ENCODE measurements around the gene OAT.

DNA sequence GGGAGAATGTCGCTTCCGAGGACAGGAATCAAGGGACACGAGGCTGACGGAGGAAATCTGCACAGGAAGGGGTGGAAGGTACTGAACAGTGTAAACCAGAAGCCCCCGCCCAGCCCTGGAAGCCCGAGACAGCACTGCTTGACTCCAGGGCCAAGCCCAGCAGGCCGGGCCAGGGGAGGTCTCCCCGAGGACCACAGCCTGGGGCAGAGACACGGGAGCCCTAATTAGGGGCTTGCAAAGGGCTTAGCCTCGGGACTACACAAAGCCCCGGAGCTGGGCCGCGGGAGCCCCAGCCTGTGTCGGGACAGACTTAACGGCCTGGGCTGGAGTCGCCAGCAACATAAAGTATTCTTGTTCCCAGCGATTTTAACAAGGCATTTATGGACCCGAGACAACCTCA, 50.8 kb downstream of the OAT start:
- TF ChIP-seq HCFC1 (IDR thresholded peaks at IDR 0.05; ENCODE audit: low read length), result no peak
- TF ChIP-seq POLR2AphosphoS5 (IDR thresholded peaks at IDR 0.05; ENCODE audit: low read length), result no peak
- TF ChIP-seq, protein P1, sequence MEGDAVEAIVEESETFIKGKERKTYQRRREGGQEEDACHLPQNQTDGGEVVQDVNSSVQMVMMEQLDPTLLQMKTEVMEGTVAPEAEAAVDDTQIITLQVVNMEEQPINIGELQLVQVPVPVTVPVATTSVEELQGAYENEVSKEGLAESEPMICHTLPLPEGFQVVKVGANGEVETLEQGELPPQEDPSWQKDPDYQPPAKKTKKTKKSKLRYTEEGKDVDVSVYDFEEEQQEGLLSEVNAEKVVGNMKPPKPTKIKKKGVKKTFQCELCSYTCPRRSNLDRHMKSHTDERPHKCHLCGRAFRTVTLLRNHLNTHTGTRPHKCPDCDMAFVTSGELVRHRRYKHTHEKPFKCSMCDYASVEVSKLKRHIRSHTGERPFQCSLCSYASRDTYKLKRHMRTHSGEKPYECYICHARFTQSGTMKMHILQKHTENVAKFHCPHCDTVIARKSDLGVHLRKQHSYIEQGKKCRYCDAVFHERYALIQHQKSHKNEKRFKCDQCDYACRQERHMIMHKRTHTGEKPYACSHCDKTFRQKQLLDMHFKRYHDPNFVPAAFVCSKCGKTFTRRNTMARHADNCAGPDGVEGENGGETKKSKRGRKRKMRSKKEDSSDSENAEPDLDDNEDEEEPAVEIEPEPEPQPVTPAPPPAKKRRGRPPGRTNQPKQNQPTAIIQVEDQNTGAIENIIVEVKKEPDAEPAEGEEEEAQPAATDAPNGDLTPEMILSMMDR (IDR thresholded peaks at IDR 0.05 in 2 of 3, conservative IDR thresholded peaks at IDR 0.05 in 1 of 3; ENCODE audit: control insufficient read depth in 2 of 3, extremely low read depth in 1 of 3, insufficient read depth in 1 of 3, low read depth in 3 of 3, low read length in 3 of 3), result no peak
- TF ChIP-seq EED (IDR thresholded peaks at IDR 0.05; ENCODE audit: low read depth), result no peak
- TF ChIP-seq, protein P2, sequence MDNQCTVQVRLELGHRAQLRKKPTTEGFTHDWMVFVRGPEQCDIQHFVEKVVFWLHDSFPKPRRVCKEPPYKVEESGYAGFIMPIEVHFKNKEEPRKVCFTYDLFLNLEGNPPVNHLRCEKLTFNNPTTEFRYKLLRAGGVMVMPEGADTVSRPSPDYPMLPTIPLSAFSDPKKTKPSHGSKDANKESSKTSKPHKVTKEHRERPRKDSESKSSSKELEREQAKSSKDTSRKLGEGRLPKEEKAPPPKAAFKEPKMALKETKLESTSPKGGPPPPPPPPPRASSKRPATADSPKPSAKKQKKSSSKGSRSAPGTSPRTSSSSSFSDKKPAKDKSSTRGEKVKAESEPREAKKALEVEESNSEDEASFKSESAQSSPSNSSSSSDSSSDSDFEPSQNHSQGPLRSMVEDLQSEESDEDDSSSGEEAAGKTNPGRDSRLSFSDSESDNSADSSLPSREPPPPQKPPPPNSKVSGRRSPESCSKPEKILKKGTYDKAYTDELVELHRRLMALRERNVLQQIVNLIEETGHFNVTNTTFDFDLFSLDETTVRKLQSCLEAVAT (IDR thresholded peaks at IDR 0.05), result no peak
- no peak for TF ChIP-seq TCF12 (IDR thresholded peaks at IDR 0.05; ENCODE audit: low read depth, low read length)
- TF ChIP-seq ZNF207 (IDR thresholded peaks at IDR 0.05; ENCODE audit: borderline replicate concordance), result no peak
- TF ChIP-seq, protein P3, sequence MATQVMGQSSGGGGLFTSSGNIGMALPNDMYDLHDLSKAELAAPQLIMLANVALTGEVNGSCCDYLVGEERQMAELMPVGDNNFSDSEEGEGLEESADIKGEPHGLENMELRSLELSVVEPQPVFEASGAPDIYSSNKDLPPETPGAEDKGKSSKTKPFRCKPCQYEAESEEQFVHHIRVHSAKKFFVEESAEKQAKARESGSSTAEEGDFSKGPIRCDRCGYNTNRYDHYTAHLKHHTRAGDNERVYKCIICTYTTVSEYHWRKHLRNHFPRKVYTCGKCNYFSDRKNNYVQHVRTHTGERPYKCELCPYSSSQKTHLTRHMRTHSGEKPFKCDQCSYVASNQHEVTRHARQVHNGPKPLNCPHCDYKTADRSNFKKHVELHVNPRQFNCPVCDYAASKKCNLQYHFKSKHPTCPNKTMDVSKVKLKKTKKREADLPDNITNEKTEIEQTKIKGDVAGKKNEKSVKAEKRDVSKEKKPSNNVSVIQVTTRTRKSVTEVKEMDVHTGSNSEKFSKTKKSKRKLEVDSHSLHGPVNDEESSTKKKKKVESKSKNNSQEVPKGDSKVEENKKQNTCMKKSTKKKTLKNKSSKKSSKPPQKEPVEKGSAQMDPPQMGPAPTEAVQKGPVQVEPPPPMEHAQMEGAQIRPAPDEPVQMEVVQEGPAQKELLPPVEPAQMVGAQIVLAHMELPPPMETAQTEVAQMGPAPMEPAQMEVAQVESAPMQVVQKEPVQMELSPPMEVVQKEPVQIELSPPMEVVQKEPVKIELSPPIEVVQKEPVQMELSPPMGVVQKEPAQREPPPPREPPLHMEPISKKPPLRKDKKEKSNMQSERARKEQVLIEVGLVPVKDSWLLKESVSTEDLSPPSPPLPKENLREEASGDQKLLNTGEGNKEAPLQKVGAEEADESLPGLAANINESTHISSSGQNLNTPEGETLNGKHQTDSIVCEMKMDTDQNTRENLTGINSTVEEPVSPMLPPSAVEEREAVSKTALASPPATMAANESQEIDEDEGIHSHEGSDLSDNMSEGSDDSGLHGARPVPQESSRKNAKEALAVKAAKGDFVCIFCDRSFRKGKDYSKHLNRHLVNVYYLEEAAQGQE (IDR thresholded peaks at IDR 0.05; ENCODE audit: low read depth, low read length), result no peak
- no peak for TF ChIP-seq TCF7 (IDR thresholded peaks at IDR 0.05; ENCODE audit: borderline replicate concordance)
- no peak for TF ChIP-seq NR2C1 (IDR thresholded peaks at IDR 0.05)

Data from GM12878 (cell line).